Myocyte (in vitro differentiated cells): ENCODE measurements around the gene PIAS3. TPM values are rescaled to one million over a fixed set of nuclear protein-coding genes. Genes with fewer than 3 reads are reported as not detected.
A peak's percentile ranks its signal among the peaks of the same experiment; 100 is the strongest.
"Not testable (repeated sequence)": the region's sequence is repeated elsewhere in the genome, so short reads cannot be mapped to it uniquely, and the experiment has no call there.

Experiments used
- DNase-seq: peaks from one replicate; pipeline ENCODE4 v3.0.0-alpha.2; 2012; ENCODE audit warnings: low read depth
- microRNA-seq: library from miRNA; unstranded; fragments of <30 nt; microRNA quantifications from one replicate; pipeline ENCODE4, GENCODE V29; 2016
- total RNA-seq: library from RNA; depleted of rRNA; stranded (reverse); fragments of >200 nt; gene quantifications from 2 replicates; pipeline ENCODE4 v1.2.3, GENCODE V29; 2014

The PIAS3 gene
- total RNA-seq, 1 donor from 2014 or later, result 27.9 TPM

DNA sequence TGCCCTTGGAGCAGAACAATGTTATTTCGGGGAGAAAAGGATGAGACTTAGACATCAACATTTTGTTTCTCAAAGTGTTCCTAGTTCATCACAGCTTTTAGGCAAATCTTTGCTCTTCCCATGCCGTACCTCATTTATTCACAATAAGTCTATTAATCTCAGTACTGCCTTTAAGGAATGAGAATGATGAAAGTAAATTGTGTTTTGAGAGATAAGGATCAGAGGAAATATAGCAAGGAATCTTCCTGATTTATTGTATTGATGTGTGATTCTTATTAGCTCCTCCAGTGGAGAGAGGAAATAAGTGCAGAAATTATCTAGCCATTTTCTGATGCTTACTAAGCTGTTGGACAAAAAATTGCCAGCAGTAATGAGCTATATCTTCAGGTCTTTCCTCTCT is 32.9 kb downstream of the PIAS3 start:
- no peak for DNase-seq

DNA sequence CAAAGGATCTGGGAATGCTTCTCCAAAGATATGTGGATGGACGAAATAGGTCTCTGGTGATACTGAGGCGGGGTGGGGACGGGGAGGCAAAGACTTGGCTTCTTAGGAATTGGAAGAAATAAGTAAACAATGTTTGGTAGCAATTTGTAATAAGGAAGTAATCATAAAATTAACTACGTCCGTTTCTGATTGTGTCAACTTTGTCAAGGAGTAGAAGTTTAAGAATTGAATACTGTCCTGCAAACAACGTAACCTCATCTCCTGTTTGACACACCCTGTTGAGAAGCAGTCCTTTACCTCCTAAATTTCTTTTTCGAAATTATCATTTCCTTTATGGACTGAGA is 34.4 kb downstream of the PIAS3 start:
- no peak for DNase-seq

DNA sequence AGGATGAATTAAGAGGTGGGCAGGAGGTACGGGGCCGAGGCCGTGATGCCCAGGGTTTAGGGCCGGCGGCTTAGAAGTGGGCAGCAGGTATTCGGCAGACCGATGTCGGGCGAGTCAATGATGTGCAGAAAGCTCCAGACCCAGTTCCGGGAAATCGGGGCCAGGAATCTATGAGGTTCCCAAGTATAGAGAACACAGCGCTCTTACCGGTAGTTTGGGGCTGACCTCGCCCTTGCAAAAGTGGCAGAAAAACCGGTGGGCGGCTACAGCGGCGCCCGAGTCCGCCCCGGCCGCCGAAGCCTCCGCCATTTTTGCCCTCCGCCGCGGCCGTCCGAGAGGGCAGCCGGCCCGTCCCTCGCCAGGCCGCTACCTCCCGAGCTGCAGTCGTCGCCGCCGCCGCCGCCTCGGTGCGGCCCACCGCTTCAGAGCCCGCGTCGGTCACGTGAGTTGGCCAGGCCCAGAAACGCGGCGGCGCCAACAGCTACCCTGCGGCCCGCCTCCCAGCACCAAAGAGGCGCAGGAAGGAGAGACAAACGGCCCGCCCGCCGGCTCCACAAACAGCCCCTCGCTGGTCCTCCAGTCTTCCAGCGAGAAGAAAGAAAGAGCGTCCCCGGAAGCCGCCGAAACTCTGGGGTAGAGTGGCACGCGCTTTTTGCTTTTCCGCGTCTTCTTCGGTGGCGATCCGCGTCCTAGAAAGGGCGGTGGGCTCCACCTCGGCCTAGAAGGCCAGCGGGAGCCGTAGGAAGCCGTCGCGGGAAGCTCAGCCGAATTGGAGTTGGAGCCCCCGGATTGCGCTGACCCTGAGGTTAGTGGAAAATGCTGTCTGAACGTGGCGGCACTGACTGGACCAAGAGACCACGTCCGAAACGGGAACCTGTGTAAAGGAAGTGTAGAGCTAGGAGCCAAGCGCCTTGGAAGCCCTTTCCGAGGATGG is 35.0 kb downstream of the PIAS3 start, which contains the start of the genes POLR3C and RNF115:
Gene POLR3C, plus strand, starts transcription at position 636 of the 934 bp plus-strand sequence. CDS start 1,577 bp downstream, outside the sequence.
Gene RNF115, minus strand, starts transcription at position 531 of the 934 bp plus-strand sequence. Its CDS starts 222 bp downstream, at position 309.
- peak; percentile 96 for DNase-seq

DNA sequence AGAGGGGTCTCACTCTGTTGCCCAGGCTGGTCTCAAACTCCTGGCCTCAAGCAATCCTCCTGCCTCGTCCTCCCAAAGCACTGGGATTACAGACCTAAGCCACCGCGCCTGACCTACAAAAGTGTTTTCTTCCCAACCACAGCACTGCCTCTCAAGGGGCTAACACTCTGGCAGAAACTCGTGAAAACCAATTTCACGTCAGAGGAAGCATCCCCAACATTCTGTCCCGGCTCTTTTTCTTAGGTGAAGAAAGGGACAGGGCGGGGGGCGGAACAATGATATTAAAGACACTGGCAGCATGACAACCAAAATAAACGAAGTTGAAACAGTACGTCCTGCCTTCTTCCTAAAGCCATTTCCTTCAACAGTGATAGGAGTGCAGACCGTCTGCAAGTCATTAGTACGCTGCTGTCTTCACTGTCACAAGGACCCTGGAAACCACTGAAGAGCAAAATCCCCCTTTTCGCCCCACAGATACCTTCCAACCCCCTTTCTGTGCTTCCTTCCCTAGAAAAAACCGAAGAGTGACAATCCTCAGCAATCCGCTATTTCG is 36.0 kb downstream of the PIAS3 start:
- DNase-seq, result not testable (repeated sequence)

DNA sequence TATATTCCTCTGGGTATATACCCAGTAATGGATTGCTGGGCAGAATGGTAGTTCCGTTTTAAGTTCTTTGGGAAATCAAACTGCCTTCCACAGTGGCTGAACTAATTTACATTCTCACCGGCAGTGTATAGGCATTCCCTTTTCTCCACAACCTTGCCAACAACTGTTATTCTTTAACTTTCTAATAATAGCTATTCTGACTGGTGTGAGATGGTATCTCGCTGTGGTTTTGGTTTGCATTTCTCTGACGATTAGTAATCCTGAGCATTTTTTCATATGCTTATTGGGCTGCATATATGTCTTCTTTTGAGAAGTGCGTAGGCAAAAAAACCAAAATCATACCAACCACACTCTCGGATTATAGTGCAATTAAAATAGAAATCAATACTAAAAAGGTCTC is 40.8 kb downstream of the PIAS3 start:
- peak; percentile 37 for DNase-seq

DNA sequence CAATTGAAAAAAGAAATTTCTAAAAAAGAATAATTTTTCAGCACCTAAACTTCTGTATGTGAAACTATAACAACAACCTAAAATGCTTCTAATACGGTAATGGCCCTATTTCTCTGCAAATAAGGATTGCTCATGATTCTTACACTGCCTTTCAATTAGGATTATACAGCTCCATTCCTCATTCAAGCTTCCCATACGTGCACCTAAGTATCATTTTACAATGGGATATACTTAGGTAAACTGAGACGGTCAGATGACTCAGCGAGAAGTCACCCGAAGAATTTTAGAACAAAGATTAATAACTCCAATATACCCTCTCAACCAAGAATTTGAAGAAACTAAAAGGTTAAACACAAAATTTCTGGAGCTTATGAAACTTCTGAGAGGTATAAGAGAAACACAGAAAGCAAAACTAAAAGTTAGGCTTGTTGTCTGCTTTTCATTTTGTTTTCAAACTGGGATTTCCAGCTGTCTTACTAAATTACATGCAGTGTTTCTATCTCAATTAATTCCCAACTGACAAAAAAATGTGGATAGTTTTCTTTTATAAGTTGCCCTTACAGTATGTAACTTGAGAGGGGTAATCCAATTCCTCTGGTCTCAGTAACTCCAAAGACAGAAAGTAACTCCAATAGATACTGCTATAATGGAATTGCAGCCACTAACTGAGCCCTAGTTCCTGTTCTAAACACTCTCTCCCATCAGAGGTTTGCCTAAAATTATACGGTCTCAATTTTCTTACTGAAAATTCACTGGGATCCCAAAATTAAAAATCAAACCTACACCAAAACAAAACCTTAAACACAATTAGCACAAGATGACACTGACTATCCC is 45.7 kb downstream of the PIAS3 start:
- DNase-seq, result peak; percentile 12

DNA sequence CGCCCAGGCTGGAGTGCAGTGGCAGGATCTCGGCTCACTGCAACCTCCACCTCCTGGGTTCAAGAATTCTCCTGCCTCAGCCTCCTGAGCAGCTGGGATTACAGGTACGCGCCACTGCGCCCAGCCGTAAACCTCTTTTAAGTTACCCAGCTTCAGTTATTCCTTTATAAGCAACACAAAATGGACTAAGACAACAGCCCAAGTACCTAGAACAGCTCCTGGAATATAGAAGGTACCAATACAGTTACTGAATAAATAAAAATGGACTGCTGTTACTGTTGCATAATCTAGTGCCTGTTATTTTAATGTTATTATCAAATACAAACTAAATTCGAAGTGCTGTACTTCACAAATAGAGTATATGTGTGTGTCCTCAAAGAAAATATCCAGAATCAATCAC is 52.0 kb downstream of the PIAS3 start:
- DNase-seq, result no peak

DNA sequence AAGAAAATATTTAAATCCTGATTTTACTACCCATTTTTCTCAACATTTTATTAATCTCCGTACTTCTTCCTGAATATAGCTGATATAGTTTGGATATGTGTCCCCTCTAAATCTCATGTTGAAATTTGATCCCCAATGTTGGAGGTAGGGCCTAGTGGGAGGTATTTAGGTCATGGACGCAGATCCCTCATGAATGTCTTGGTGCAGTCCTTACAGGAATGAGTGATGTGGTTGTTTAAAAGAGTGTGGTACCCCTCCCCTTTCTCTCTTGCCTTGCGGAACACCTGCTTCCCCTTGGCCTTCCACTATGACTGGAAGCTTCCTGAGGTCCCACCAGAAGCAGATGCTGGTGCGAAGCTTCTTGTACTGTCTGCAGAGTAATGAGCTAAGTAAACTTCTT is 52.5 kb downstream of the PIAS3 start:
- DNase-seq, result no peak

DNA sequence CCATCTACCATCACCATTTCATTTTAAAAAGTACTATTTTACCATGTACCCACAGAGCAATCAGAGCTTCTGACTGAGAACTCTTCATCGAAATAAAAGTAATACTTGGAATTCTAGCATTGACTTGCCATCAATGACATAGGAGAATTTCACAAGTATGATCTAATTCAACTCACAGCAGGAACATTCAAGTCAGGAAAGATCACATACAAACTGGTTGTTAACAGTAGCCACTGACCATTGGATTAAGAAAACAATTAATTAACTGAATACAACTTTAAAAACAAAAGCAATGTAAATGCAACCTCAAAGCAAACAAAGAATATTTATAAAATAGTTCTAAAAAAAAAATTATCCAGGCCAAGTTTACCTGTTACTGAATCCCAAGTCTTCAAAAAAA is 53.8 kb downstream of the PIAS3 start:
- no peak for DNase-seq

DNA sequence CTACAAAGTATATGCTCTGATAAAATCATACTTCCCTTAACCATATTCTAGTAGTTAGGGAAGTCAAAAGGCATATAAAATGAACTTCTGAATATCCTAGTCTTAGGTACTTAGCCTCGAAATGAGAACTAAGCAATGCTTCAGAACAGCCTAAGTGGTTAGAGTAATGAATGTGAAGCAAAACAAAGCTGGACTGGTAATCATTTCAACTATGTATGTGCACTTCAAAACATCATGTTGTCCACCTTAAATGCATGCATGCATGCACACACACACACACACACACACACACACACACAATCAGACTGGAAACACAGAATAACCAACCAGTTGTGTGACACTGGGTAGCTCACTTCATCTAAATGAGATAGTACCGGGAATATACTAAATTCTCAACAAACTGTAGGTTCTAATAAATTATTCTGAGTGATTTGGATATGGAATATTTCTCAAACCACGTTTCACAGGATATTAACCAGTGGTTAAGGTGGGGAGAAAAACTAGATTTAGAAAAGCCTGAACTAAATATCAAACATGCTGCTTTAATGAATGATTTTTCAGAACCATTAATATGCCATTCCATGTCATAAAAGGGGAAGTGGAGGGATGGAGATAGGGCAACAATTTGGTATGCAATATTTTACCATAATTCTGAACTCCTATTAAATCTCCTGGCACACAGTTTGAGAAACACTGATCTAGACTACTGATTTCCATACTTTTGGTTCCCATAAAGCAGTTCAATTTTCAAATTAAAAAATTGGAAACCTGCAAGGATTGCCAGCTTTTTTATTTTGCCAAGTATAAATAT is 54.4 kb downstream of the PIAS3 start:
- no peak for DNase-seq

DNA sequence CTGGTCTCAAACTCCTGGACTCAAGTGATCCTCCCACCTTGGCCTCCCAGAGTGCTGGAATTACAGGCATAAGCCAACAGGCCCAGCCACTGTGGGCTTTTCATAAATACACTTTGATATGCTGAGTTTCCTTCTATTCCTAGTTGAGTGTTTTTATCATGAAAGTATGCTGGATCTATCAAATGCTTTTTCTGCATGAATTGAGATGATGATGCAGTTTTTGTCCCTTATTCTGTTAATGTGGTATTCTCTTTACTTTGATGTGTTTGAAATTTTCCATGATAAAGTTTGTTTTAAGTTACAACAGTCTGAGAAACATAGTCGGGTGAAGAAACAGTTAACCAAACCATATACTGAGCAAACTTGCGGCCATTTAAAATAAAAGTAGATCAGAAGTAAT is 59.1 kb downstream of the PIAS3 start:
- no peak for DNase-seq

Small RNA genes within 50 kb of the gene (microRNA-seq; reads per million reads assigned to microRNA genes)
- gene MIR6736, result not detected

Other genes starting within 250 kb of the PIAS3 start
- 55.0 and 90.7 TPM in 2 replicates for gene PDZK1, start 151.7 kb downstream of the PIAS3 start, total RNA-seq
- not detected in 2 replicates for gene CD160, start 139.6 kb downstream of the PIAS3 start, total RNA-seq
- gene RNF115, start 35.0 kb downstream of the PIAS3 start, total RNA-seq, result 22.7 and 30.4 TPM in 2 replicates
- gene POLR3C, start 34.9 kb downstream of the PIAS3 start, total RNA-seq, result 26.8 and 27.2 TPM in 2 replicates
- 10.7 and 13.6 TPM in 2 replicates for gene NUDT17, start 13.5 kb downstream of the PIAS3 start, total RNA-seq
- gene ANKRD35, start 26.8 kb upstream of the PIAS3 start, total RNA-seq, result 0.13 and 0.31 TPM in 2 replicates
- 30.2 and 41.5 TPM in 2 replicates for gene ITGA10, start 51.0 kb upstream of the PIAS3 start, total RNA-seq
- 27.1 and 34.2 TPM in 2 replicates for gene PEX11B, start 59.6 kb upstream of the PIAS3 start, total RNA-seq
- gene RBM8A, start 68.4 kb upstream of the PIAS3 start, total RNA-seq, result 191 and 218 TPM in 2 replicates
- gene LIX1L, start 98.9 kb upstream of the PIAS3 start, total RNA-seq, result 24.4 and 24.7 TPM in 2 replicates
- gene ANKRD34A, start 105.5 kb upstream of the PIAS3 start, total RNA-seq, result 1.6 and 2.5 TPM in 2 replicates
- gene POLR3GL, start 105.6 kb upstream of the PIAS3 start, total RNA-seq, result 36.0 and 37.3 TPM in 2 replicates
- 260 and 398 TPM in 2 replicates for gene TXNIP, start 137.5 kb upstream of the PIAS3 start, total RNA-seq
- 184 and 334 TPM in 2 replicates for gene HJV, start 162.7 kb upstream of the PIAS3 start, total RNA-seq